ENCODE data around the gene LRGUK. TPM values are rescaled to one million over a fixed set of nuclear protein-coding genes. Genes with fewer than 3 reads are reported as not detected.

LRGUK gene
- total and polyA plus RNA-seq, 2 donors (not counting 1 experiment from before 2014, with no cell fraction given): 0.27 to 0.49 TPM

- Histone ChIP-seq H4K20me1 (ENCODE audit: control insufficient read depth, insufficient read depth, low read length, poor library complexity, severe bottlenecking) (no peaks in the 10 kb centered on the region), H3K9ac (ENCODE audit: low read length) (no peak overlapping the region), H3K4me1 (ENCODE audit: control insufficient read depth in 2 of 2, insufficient read depth in 2 of 2, low read length in 2 of 2) (no peaks in the 10 kb centered on the region), H3K27me3 (replicated peaks in 1 of 4; ENCODE audit: control extremely low read depth in 1 of 4, control insufficient read depth in 3 of 4, insufficient read depth in 4 of 4, low read length in 3 of 4) (no peaks in the 10 kb centered on the region), H3K79me2 (ENCODE audit: control insufficient read depth, insufficient read depth, low read length) (no peaks in the 10 kb centered on the region), H3K4me3 (ENCODE audit: control extremely low read depth in 1 of 5, extremely low read depth in 1 of 5, insufficient read depth in 1 of 5, low read depth in 2 of 5, low read length in 4 of 5) (no peak overlapping the region), H2AFZ (ENCODE audit: insufficient read depth, low read depth, low read length, poor library complexity, severe bottlenecking) (no peak overlapping the region), H3K4me2 (replicated peaks; ENCODE audit: low read depth, low read length, poor library complexity, severe bottlenecking) (no peak overlapping the region), H3K9me3 (ENCODE audit: control extremely low read depth in 1 of 3, control insufficient read depth in 2 of 3, insufficient read depth in 1 of 3, low read length in 2 of 3) (peaks cover 0 to 3% (median 0%) of the 10 kb centered on the region in 3 donors), H3K27ac (ENCODE audit: low read length in 2 of 2) (no peak overlapping the region), H3K36me3 (replicated peaks in 1 of 2; ENCODE audit: control extremely low read depth in 1 of 2, control insufficient read depth in 1 of 2, extremely low read depth in 1 of 2, insufficient read depth in 2 of 2, low read length in 1 of 2) (no peaks in the 10 kb centered on the region)
- Mint-ChIP-seq H3K4me3 (no peak overlapping the region), H3K27me3 (no peaks in the 10 kb centered on the region), H3K27ac (no peak overlapping the region), H3K4me1 (peaks cover 4% of the 10 kb centered on the region), H3K9me3 (ENCODE audit: insufficient read depth) (no peaks in the 10 kb centered on the region)
- ATAC-seq (ENCODE audit: low read depth) (no peak), DNase-seq (no peak)
- ChIA-PET CTCF (no interaction called here), POLR2A (no interaction called here)
- WGBS (ENCODE audit: insufficient coverage): 100% methylated on average over 2 of the region's 5 CpGs
- TF ChIP-seq, protein P1, sequence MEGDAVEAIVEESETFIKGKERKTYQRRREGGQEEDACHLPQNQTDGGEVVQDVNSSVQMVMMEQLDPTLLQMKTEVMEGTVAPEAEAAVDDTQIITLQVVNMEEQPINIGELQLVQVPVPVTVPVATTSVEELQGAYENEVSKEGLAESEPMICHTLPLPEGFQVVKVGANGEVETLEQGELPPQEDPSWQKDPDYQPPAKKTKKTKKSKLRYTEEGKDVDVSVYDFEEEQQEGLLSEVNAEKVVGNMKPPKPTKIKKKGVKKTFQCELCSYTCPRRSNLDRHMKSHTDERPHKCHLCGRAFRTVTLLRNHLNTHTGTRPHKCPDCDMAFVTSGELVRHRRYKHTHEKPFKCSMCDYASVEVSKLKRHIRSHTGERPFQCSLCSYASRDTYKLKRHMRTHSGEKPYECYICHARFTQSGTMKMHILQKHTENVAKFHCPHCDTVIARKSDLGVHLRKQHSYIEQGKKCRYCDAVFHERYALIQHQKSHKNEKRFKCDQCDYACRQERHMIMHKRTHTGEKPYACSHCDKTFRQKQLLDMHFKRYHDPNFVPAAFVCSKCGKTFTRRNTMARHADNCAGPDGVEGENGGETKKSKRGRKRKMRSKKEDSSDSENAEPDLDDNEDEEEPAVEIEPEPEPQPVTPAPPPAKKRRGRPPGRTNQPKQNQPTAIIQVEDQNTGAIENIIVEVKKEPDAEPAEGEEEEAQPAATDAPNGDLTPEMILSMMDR (IDR thresholded peaks at IDR 0.05): no peak
- no peak for TF ChIP-seq EZH2 (IDR thresholded peaks at IDR 0.05; ENCODE audit: borderline replicate concordance, insufficient read depth, low read depth, low read length, poor library complexity, severe bottlenecking)
- intact Hi-C loops (cut with micrococcal nuclease): no loop called here
Observed at GRCh38 chr7:134105841-134106240, 21.3 kb upstream of the LRGUK start.

DNA sequence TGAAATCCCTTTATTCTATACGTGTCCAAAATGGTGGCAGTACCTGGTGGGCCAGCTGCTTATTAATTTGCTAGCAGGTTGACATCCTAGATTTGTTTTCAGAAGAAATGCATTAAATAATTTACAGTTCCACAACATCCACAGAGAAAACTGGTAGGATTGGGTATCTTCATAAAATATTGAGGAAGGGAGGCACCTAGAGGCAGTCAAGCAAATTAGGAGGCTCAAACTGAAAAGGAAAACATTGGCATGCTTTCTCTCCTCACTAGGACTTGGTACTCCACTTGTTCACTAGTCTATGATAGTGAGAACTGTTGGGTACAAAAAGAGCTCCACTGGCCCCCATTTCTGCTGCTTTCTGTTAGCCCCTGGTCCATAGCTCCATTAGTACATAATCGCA is 18.3 kb upstream of the LRGUK start:
- intact Hi-C loops (cut with micrococcal nuclease): no loop called here
- ChIA-PET CTCF (no interaction called here), POLR2A (no interaction called here)
- Histone ChIP-seq H3K27ac (ENCODE audit: low read length in 2 of 2) (no peak overlapping the region), H2AFZ (ENCODE audit: insufficient read depth, low read depth, low read length, poor library complexity, severe bottlenecking) (no peak overlapping the region), H3K79me2 (ENCODE audit: control insufficient read depth, insufficient read depth, low read length) (no peaks in the 10 kb centered on the region), H3K36me3 (replicated peaks in 1 of 2; ENCODE audit: control extremely low read depth in 1 of 2, control insufficient read depth in 1 of 2, extremely low read depth in 1 of 2, insufficient read depth in 2 of 2, low read length in 1 of 2) (no peaks in the 10 kb centered on the region), H3K4me3 (ENCODE audit: control extremely low read depth in 1 of 5, extremely low read depth in 1 of 5, insufficient read depth in 1 of 5, low read depth in 2 of 5, low read length in 4 of 5) (no peak overlapping the region), H4K20me1 (ENCODE audit: control insufficient read depth, insufficient read depth, low read length, poor library complexity, severe bottlenecking) (no peaks in the 10 kb centered on the region), H3K27me3 (replicated peaks in 1 of 4; ENCODE audit: control extremely low read depth in 1 of 4, control insufficient read depth in 3 of 4, insufficient read depth in 4 of 4, low read length in 3 of 4) (no peaks in the 10 kb centered on the region), H3K4me2 (replicated peaks; ENCODE audit: low read depth, low read length, poor library complexity, severe bottlenecking) (no peak overlapping the region), H3K9ac (ENCODE audit: low read length) (no peak overlapping the region), H3K4me1 (ENCODE audit: control insufficient read depth in 2 of 2, insufficient read depth in 2 of 2, low read length in 2 of 2) (no peaks in the 10 kb centered on the region), H3K9me3 (ENCODE audit: control extremely low read depth in 1 of 3, control insufficient read depth in 2 of 3, insufficient read depth in 1 of 3, low read length in 2 of 3) (peaks cover 0 to 3% (median 0%) of the 10 kb centered on the region in 3 donors)
- no peak for TF ChIP-seq EZH2 (IDR thresholded peaks at IDR 0.05; ENCODE audit: borderline replicate concordance, insufficient read depth, low read depth, low read length, poor library complexity, severe bottlenecking)
- TF ChIP-seq, protein P1 (IDR thresholded peaks at IDR 0.05): no peak
- no peaks in the 10 kb centered on the region for H3K27me3 Mint-ChIP-seq
- no peak overlapping the region for H3K4me3 Mint-ChIP-seq
- DNase-seq (no peak), ATAC-seq (ENCODE audit: low read depth) (no peak)
- no peaks in the 10 kb centered on the region for H3K9me3 Mint-ChIP-seq (ENCODE audit: insufficient read depth)
- H3K4me1 Mint-ChIP-seq: no peaks in the 10 kb centered on the region
- no CpG with 5 or more reads among the region's 2 CpGs for WGBS (ENCODE audit: insufficient coverage)
- no peak overlapping the region for H3K27ac Mint-ChIP-seq
